ENCODE measurements around the gene UMODL1.

UMODL1 gene

GRCh38 chr21:42154237-42155044, 83.3 kb downstream of the UMODL1 start:
- FAIRE-seq, result no peak

- no peak for FAIRE-seq
Measured at GRCh38 chr21:42155045-42155855, 84.1 kb downstream of the UMODL1 start.

GRCh38 chr21:42156690-42157605, 85.8 kb downstream of the UMODL1 start:
- no peak for FAIRE-seq

GRCh38 chr21:42157606-42158310, 86.6 kb downstream of the UMODL1 start:
- no peak for FAIRE-seq

- FAIRE-seq, result no peak
Measured at GRCh38 chr21:42158846-42159245, 87.7 kb downstream of the UMODL1 start.

- FAIRE-seq, result no peak
Measured at GRCh38 chr21:42159560-42160110, 88.5 kb downstream of the UMODL1 start.

- FAIRE-seq, result no peak
Measured at GRCh38 chr21:42160111-42160721, 89.1 kb downstream of the UMODL1 start.

- no peak for FAIRE-seq
Measured at GRCh38 chr21:42160765-42161164, 89.6 kb downstream of the UMODL1 start.

- FAIRE-seq, result no peak
Measured at GRCh38 chr21:42161401-42161955, 90.4 kb downstream of the UMODL1 start.

GRCh38 chr21:42161956-42162681, 91.0 kb downstream of the UMODL1 start:
- no peak for FAIRE-seq

GRCh38 chr21:42162831-42163510, 91.9 kb downstream of the UMODL1 start:
- no peak for FAIRE-seq

- FAIRE-seq, result no peak
Measured at GRCh38 chr21:42163511-42163863, 92.4 kb downstream of the UMODL1 start.

- no peak for FAIRE-seq
Measured at GRCh38 chr21:42164064-42164789, 93.1 kb downstream of the UMODL1 start.

- no peak for FAIRE-seq
Measured at GRCh38 chr21:42164818-42165217, 93.7 kb downstream of the UMODL1 start.

GRCh38 chr21:42165901-42166300, 94.8 kb downstream of the UMODL1 start:
- no peak for FAIRE-seq

- no peak for FAIRE-seq
Measured at GRCh38 chr21:42169758-42170157, 98.6 kb downstream of the UMODL1 start.

GRCh38 chr21:42171091-42172053, 100.3 kb downstream of the UMODL1 start:
- FAIRE-seq, result no peak

Measured in islet of Langerhans (tissue), 1 donor.